Adrenal gland (tissue), 5 donors: ENCODE measurements around the gene SMYD2.

Experiments
- POLR2A ChIP-seq, 2 donors: fragments of 450-650 bp; IDR thresholded peaks; one replicate each; pipeline ENCODE4 v1.6.1; 2017; ENCODE audit warnings: antibody characterized with exemption in 2 of 2, mild to moderate bottlenecking in 2 of 2, moderate library complexity in 1 of 2
- TF ChIP-seq, protein P1 (sequence below), 6 experiments: fragments of 450-650 bp in 4 of 6; fragments of 200-600 bp in 2 of 6; sonication (generic) in 1 of 6; IDR thresholded peaks; 1 replicate in 5 of 6; 2 replicates in 1 of 6; pipeline versions ENCODE4 v1.5.1 to v1.8.0; 2016 to 2021; ENCODE audit warnings: antibody characterized with exemption in 6 of 6, mild to moderate bottlenecking in 2 of 6, moderate library complexity in 1 of 6
- donor health status: DM: no; HTN: no; CAD: no.

DNA sequence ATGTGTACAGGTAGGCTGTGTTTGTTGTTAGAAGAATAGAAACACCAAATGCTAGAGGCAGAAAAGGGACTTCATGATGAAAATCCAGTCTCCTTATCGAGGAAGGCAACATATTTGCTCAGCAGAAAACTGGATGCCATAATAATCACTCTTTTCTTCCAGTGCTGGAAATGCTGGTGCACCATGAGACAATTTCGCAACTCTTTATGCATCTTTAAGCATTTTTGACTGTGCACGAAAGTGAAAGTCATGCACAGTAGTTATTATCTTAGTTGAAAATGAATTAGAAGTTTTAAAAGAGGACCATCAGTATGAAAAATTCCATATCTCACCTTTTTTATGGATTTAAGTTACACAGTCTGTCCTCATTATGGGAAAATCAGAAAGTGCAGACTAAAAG lies 29.1 kb downstream of the SMYD2 start:
- TF ChIP-seq, protein P1, sequence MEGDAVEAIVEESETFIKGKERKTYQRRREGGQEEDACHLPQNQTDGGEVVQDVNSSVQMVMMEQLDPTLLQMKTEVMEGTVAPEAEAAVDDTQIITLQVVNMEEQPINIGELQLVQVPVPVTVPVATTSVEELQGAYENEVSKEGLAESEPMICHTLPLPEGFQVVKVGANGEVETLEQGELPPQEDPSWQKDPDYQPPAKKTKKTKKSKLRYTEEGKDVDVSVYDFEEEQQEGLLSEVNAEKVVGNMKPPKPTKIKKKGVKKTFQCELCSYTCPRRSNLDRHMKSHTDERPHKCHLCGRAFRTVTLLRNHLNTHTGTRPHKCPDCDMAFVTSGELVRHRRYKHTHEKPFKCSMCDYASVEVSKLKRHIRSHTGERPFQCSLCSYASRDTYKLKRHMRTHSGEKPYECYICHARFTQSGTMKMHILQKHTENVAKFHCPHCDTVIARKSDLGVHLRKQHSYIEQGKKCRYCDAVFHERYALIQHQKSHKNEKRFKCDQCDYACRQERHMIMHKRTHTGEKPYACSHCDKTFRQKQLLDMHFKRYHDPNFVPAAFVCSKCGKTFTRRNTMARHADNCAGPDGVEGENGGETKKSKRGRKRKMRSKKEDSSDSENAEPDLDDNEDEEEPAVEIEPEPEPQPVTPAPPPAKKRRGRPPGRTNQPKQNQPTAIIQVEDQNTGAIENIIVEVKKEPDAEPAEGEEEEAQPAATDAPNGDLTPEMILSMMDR (IDR thresholded peaks at IDR 0.05), result no peak
- TF ChIP-seq POLR2A (IDR thresholded peaks at IDR 0.05), result no peak
